ENCODE measurements around the gene TMEM163.

TMEM163 gene

GRCh38 chr2:134642938-134643337, 75.9 kb downstream of the TMEM163 start:
- no peak for DNase-seq (ENCODE audit: low read depth)
- no peak overlapping the region for H3K4me3 ChIP-seq (ENCODE audit: low read depth, low read length)
- TF ChIP-seq CTCF (IDR thresholded peaks at IDR 0.05; ENCODE audit: low read depth, low read length, missing control alignments): no peak

GRCh38 chr2:134640494-134640893, 78.3 kb downstream of the TMEM163 start:
- DNase-seq (ENCODE audit: low read depth): no peak
- no peak for TF ChIP-seq CTCF (IDR thresholded peaks at IDR 0.05; ENCODE audit: low read depth, low read length, missing control alignments)
- H3K4me3 ChIP-seq (ENCODE audit: low read depth, low read length): no peak overlapping the region

GRCh38 chr2:134639265-134639664, 79.5 kb downstream of the TMEM163 start:
- no peak overlapping the region for H3K4me3 ChIP-seq (ENCODE audit: low read depth, low read length)
- no peak for DNase-seq (ENCODE audit: low read depth)
- no peak for TF ChIP-seq CTCF (IDR thresholded peaks at IDR 0.05; ENCODE audit: low read depth, low read length, missing control alignments)

- DNase-seq (ENCODE audit: low read depth): no peak
- TF ChIP-seq CTCF (IDR thresholded peaks at IDR 0.05; ENCODE audit: low read depth, low read length, missing control alignments): no peak
- H3K4me3 ChIP-seq (ENCODE audit: low read depth, low read length): no peak overlapping the region
These were observed 82.1 kb downstream of the TMEM163 start for GRCh38 chr2:134636714-134637113.

- H3K4me3 ChIP-seq (ENCODE audit: low read depth, low read length): no peak overlapping the region
- TF ChIP-seq CTCF (IDR thresholded peaks at IDR 0.05; ENCODE audit: low read depth, low read length, missing control alignments): no peak
- DNase-seq (ENCODE audit: low read depth): no peak
These were observed 84.6 kb downstream of the TMEM163 start for GRCh38 chr2:134634054-134634753.

- no peak for DNase-seq (ENCODE audit: low read depth)
- H3K4me3 ChIP-seq (ENCODE audit: low read depth, low read length): no peak overlapping the region
- TF ChIP-seq CTCF (IDR thresholded peaks at IDR 0.05; ENCODE audit: low read depth, low read length, missing control alignments): no peak
These were observed 88.2 kb downstream of the TMEM163 start for GRCh38 chr2:134630504-134631159.

GRCh38 chr2:134628453-134628852, 90.3 kb downstream of the TMEM163 start:
- no peak for DNase-seq (ENCODE audit: low read depth)
- TF ChIP-seq CTCF (IDR thresholded peaks at IDR 0.05; ENCODE audit: low read depth, low read length, missing control alignments): no peak
- H3K4me3 ChIP-seq (ENCODE audit: low read depth, low read length): no peak overlapping the region

Data from GM12864 (cell line).